ENCODE results near the gene HSP90AB1. TPM values are rescaled to one million over a fixed set of nuclear protein-coding genes. Genes with fewer than 3 reads are reported as not detected.
A peak's percentile ranks its signal among the peaks of the same experiment; 100 is the strongest.

Gene HSP90AB1
- polyA plus RNA-seq, 2 donors, result 129 to 403 TPM

GRCh38 chr6:44221961-44222335 is 25.0 kb upstream of the HSP90AB1 start:
- Histone ChIP-seq H3K27me3 (ENCODE audit: control insufficient read depth in 1 of 2, insufficient read depth in 2 of 2, low read length in 2 of 2) (no peaks in the 10 kb centered on the region), H3K4me3 (ENCODE audit: low read depth in 1 of 2, low read length in 2 of 2) (no peak overlapping the region), H3K36me3 (ENCODE audit: control insufficient read depth in 2 of 2, insufficient read depth in 2 of 2, low read length in 1 of 2) (no peaks in the 10 kb centered on the region), H3K9me3 (ENCODE audit: control insufficient read depth in 2 of 2, insufficient read depth in 1 of 2, low read depth in 1 of 2, low read length in 1 of 2) (no peaks in the 10 kb centered on the region), H3K27ac (ENCODE audit: low read depth in 2 of 2, low read length in 1 of 2) (peak overlapping the region; percentile 50 to 89), H3K4me1 (ENCODE audit: control insufficient read depth in 2 of 2, insufficient read depth in 2 of 2, low read length in 1 of 2) (peaks cover 0 to 21% of the 10 kb centered on the region in 2 donors)
- WGBS, 2 donors, result 49 to 64% methylated on average over 2 of the region's 2 CpGs

DNA sequence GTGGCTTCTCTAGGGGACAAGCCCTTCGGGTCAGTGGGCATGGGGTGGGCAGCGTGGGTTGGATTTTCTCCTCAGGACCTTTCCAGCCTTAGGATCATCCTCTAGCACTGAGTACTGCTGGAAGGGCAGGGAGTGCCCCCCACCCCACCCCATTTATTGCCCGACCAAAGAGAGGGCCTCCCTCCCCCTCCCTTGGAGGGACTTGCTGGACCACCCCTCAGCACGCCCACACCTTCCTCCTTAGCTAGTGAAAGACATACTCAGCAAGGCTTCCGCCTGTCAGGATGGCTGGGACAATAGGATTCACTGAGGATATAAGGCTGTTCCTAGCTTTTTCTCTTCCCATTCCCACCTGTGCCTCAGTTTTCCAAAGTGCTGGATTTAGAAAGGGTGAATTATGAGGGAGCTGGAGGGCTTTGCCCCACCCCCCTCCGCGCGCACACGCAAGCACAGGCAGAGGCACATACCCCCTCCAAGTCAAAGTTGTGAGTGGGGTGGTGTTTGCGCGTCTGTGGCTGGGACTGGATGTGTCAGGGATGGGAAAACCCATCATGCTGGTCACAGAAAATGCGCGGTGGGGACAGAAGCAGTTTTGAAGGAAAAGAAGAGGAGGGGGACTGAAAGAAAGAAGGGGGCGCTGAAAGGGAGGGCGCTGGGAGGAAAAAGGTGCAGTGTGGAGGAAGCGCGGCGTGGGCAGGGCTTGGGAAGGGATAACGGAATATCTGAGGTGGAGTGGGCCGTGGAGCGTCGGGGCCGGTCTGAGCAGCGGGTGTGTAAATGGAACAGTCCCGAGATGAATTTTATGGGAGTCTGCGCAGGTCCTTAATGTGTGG is 24.2 kb upstream of the HSP90AB1 start:
- Histone ChIP-seq H3K4me3 (ENCODE audit: low read depth in 1 of 2, low read length in 2 of 2) (peak overlapping the region; percentile 34 to 48), H3K27me3 (ENCODE audit: control insufficient read depth in 1 of 2, insufficient read depth in 2 of 2, low read length in 2 of 2) (no peaks in the 10 kb centered on the region), H3K9me3 (ENCODE audit: control insufficient read depth in 2 of 2, insufficient read depth in 1 of 2, low read depth in 1 of 2, low read length in 1 of 2) (no peaks in the 10 kb centered on the region), H3K27ac (ENCODE audit: low read depth in 2 of 2, low read length in 1 of 2) (peak overlapping the region; percentile 53 to 81), H3K4me1 (ENCODE audit: control insufficient read depth in 2 of 2, insufficient read depth in 2 of 2, low read length in 1 of 2) (peaks cover 0 to 14% of the 10 kb centered on the region in 2 donors), H3K36me3 (ENCODE audit: control insufficient read depth in 2 of 2, insufficient read depth in 2 of 2, low read length in 1 of 2) (no peaks in the 10 kb centered on the region)
- WGBS, 2 donors, result 24 to 25% methylated on average over 26 of the region's 26 CpGs

DNA sequence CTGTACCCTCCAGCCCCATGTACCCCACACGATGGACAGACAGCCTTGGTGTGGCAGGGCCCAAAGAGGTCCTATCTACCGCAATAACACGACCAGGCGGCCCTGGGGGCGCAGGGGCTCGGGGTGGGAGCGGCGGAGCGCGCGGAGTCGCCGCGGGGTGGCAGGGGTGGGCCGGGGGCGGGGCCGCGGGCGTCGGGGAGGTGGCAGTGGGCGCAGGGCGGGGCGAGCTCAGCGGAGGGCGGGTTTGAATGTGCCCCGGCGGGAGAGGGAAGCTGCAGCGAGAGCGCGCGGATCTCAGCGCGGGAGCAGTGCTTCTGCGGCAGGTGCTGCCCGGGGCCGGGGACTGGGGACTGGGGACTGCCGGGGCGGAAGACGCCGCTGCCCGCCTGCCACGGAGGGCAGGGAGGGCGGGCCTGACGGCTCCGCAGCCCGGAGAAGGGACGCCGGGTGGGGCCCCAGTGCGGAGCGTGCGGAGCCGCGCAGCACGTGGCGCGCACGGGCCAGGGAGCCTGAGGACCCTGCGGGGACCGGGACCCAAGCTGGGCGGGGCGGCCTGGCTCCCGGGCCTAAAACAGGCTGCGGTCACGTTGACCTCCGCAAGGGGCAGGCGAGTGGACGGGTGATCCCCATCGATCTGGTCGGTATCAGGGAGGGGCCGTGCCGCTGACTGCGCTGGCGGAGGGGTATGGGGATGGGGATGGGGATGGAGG is 23.4 kb upstream of the HSP90AB1 start, which contains the start of gene SLC29A1:
SLC29A1 (plus strand) TSS at position 277 of the 710 bp plus-strand sequence. CDS start 3,719 bp downstream, outside the sequence.
- Histone ChIP-seq H3K27ac (ENCODE audit: low read depth in 2 of 2, low read length in 1 of 2) (peak within 1 kb of the TSS; percentile 53 to 81), H3K9me3 (ENCODE audit: control insufficient read depth in 2 of 2, insufficient read depth in 1 of 2, low read depth in 1 of 2, low read length in 1 of 2) (no peaks in the 10 kb centered on the region), H3K4me1 (ENCODE audit: control insufficient read depth in 2 of 2, insufficient read depth in 2 of 2, low read length in 1 of 2) (peaks cover 3 to 14% of the 10 kb centered on the region in 2 donors), H3K36me3 (ENCODE audit: control insufficient read depth in 2 of 2, insufficient read depth in 2 of 2, low read length in 1 of 2) (peaks cover 0 to 2% of the 10 kb centered on the region in 2 donors), H3K4me3 (ENCODE audit: low read depth in 1 of 2, low read length in 2 of 2) (peak within 1 kb of the TSS; percentile 48 to 52), H3K27me3 (ENCODE audit: control insufficient read depth in 1 of 2, insufficient read depth in 2 of 2, low read length in 2 of 2) (no peaks in the 10 kb centered on the region)
- WGBS, 2 donors, result 1% methylated on average over 42 to 73 of the region's 73 CpGs

GRCh38 chr6:44224029-44224964 is 22.6 kb upstream of the HSP90AB1 start:
- Histone ChIP-seq H3K4me1 (ENCODE audit: control insufficient read depth in 2 of 2, insufficient read depth in 2 of 2, low read length in 1 of 2) (peaks cover 4 to 14% of the 10 kb centered on the region in 2 donors), H3K36me3 (ENCODE audit: control insufficient read depth in 2 of 2, insufficient read depth in 2 of 2, low read length in 1 of 2) (peaks cover 0 to 2% of the 10 kb centered on the region in 2 donors), H3K4me3 (ENCODE audit: low read depth in 1 of 2, low read length in 2 of 2) (peak overlapping the region; percentile 48 to 52), H3K9me3 (ENCODE audit: control insufficient read depth in 2 of 2, insufficient read depth in 1 of 2, low read depth in 1 of 2, low read length in 1 of 2) (no peaks in the 10 kb centered on the region), H3K27ac (ENCODE audit: low read depth in 2 of 2, low read length in 1 of 2) (peak overlapping the region in 1 of 2 donors; percentile 70), H3K27me3 (ENCODE audit: control insufficient read depth in 1 of 2, insufficient read depth in 2 of 2, low read length in 2 of 2) (no peaks in the 10 kb centered on the region)
- WGBS, 2 donors, result 10% methylated on average over 14 to 18 of the region's 18 CpGs

GRCh38 chr6:44224965-44225305 is 22.0 kb upstream of the HSP90AB1 start:
- Histone ChIP-seq H3K36me3 (ENCODE audit: control insufficient read depth in 2 of 2, insufficient read depth in 2 of 2, low read length in 1 of 2) (peaks cover 0 to 2% of the 10 kb centered on the region in 2 donors), H3K4me3 (ENCODE audit: low read depth in 1 of 2, low read length in 2 of 2) (no peak overlapping the region), H3K27me3 (ENCODE audit: control insufficient read depth in 1 of 2, insufficient read depth in 2 of 2, low read length in 2 of 2) (no peaks in the 10 kb centered on the region), H3K9me3 (ENCODE audit: control insufficient read depth in 2 of 2, insufficient read depth in 1 of 2, low read depth in 1 of 2, low read length in 1 of 2) (no peaks in the 10 kb centered on the region), H3K4me1 (ENCODE audit: control insufficient read depth in 2 of 2, insufficient read depth in 2 of 2, low read length in 1 of 2) (peaks cover 4 to 14% of the 10 kb centered on the region in 2 donors), H3K27ac (ENCODE audit: low read depth in 2 of 2, low read length in 1 of 2) (peak overlapping the region in 1 of 2 donors; percentile 46)
- whole genome bisulfite sequencing, 2 donors, result 81 to 90% methylated on average over 4 of the region's 4 CpGs

GRCh38 chr6:44225579-44226325 is 21.1 kb upstream of the HSP90AB1 start:
- 69 to 87% methylated on average over 8 of the region's 8 CpGs for WGBS, 2 donors

GRCh38 chr6:44226368-44227147 is 20.3 kb upstream of the HSP90AB1 start:
- peaks cover 0 to 5% of the 10 kb centered on the region in 2 donors for H3K36me3 ChIP-seq (ENCODE audit: control insufficient read depth in 2 of 2, insufficient read depth in 2 of 2, low read length in 1 of 2)
- no peak overlapping the region for H3K4me3 ChIP-seq (ENCODE audit: low read depth in 1 of 2, low read length in 2 of 2)
- peak overlapping the region in 1 of 2 donors; percentile 54 for H3K27ac ChIP-seq (ENCODE audit: low read depth in 2 of 2, low read length in 1 of 2)
- H3K9me3 ChIP-seq (ENCODE audit: control insufficient read depth in 2 of 2, insufficient read depth in 1 of 2, low read depth in 1 of 2, low read length in 1 of 2), result no peaks in the 10 kb centered on the region
- peaks cover 4 to 10% of the 10 kb centered on the region in 2 donors for H3K4me1 ChIP-seq (ENCODE audit: control insufficient read depth in 2 of 2, insufficient read depth in 2 of 2, low read length in 1 of 2)
- 62 to 65% methylated on average over 15 of the region's 15 CpGs for WGBS, 2 donors
- no peaks in the 10 kb centered on the region for H3K27me3 ChIP-seq (ENCODE audit: control insufficient read depth in 1 of 2, insufficient read depth in 2 of 2, low read length in 2 of 2)

More at GRCh38 chr6:44225579-44226325, 21.1 kb upstream of the HSP90AB1 start:
- peaks cover 4 to 14% of the 10 kb centered on the region in 2 donors for H3K4me1 ChIP-seq (ENCODE audit: control insufficient read depth in 2 of 2, insufficient read depth in 2 of 2, low read length in 1 of 2)
- H3K27me3 ChIP-seq (ENCODE audit: control insufficient read depth in 1 of 2, insufficient read depth in 2 of 2, low read length in 2 of 2), result no peaks in the 10 kb centered on the region
- no peak overlapping the region for H3K4me3 ChIP-seq (ENCODE audit: low read depth in 1 of 2, low read length in 2 of 2)
- no peaks in the 10 kb centered on the region for H3K9me3 ChIP-seq (ENCODE audit: control insufficient read depth in 2 of 2, insufficient read depth in 1 of 2, low read depth in 1 of 2, low read length in 1 of 2)
- H3K36me3 ChIP-seq (ENCODE audit: control insufficient read depth in 2 of 2, insufficient read depth in 2 of 2, low read length in 1 of 2), result peaks cover 0 to 5% of the 10 kb centered on the region in 2 donors
- H3K27ac ChIP-seq (ENCODE audit: low read depth in 2 of 2, low read length in 1 of 2), result peak overlapping the region in 1 of 2 donors; percentile 54

GRCh38 chr6:44227148-44227793 is 19.6 kb upstream of the HSP90AB1 start:
- WGBS, 2 donors, result 54 to 61% methylated on average over 6 to 7 of the region's 7 CpGs
- H3K27me3 ChIP-seq (ENCODE audit: control insufficient read depth in 1 of 2, insufficient read depth in 2 of 2, low read length in 2 of 2), result no peaks in the 10 kb centered on the region
- no peaks in the 10 kb centered on the region for H3K9me3 ChIP-seq (ENCODE audit: control insufficient read depth in 2 of 2, insufficient read depth in 1 of 2, low read depth in 1 of 2, low read length in 1 of 2)
- H3K36me3 ChIP-seq (ENCODE audit: control insufficient read depth in 2 of 2, insufficient read depth in 2 of 2, low read length in 1 of 2), result peaks cover 0 to 8% of the 10 kb centered on the region in 2 donors
- no peak overlapping the region for H3K4me3 ChIP-seq (ENCODE audit: low read depth in 1 of 2, low read length in 2 of 2)
- H3K27ac ChIP-seq (ENCODE audit: low read depth in 2 of 2, low read length in 1 of 2), result no peak overlapping the region
- peaks cover 4 to 10% of the 10 kb centered on the region in 2 donors for H3K4me1 ChIP-seq (ENCODE audit: control insufficient read depth in 2 of 2, insufficient read depth in 2 of 2, low read length in 1 of 2)

All from esophagus (tissue), 2 donors.